ENCODE data around the gene DGUOK.

DNA sequence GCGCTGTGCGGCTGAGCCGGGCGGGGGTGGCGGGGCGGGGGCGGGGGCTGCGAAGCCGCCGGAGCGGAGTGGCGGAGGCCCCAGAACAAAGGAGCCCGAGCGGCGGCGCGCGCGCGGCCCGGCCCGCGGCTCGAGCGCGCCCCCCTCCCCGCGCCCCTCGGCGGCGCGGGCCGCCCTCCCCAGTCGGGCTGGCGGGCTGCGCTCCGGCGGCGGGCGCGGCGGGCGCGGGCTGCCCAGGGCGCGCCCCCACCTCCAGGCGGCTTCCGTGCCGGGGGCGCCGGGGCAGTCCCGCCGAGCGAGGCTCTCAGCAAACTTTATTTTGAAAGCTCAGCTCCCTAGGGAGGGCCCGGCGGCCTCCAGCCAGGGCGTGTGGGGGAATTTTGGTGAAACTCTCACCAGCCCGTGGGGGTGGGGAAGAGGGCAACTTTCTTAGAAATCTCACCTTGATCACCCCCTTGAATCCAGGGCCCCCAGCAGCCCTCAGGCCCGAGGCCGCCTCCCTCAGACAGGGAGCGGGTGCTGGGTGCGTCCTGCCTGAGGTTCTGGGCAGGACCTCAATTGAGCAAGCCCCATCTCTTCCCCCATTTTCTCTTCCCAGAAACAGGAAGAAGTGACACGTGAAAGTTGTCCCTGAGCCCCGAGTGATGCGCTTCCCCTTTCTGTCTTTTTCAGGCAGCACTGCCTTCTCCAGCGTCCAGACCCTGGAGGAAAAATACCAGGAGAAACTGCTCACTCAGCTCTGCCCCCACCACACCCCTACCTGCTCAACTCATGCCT lies 58.8 kb downstream of the DGUOK start:
- TF ChIP-seq CREB1 (CRISPR knock-in tag; IDR thresholded peaks at IDR 0.05; ENCODE audit: low read depth) = no peak
- TF ChIP-seq, protein P1, sequence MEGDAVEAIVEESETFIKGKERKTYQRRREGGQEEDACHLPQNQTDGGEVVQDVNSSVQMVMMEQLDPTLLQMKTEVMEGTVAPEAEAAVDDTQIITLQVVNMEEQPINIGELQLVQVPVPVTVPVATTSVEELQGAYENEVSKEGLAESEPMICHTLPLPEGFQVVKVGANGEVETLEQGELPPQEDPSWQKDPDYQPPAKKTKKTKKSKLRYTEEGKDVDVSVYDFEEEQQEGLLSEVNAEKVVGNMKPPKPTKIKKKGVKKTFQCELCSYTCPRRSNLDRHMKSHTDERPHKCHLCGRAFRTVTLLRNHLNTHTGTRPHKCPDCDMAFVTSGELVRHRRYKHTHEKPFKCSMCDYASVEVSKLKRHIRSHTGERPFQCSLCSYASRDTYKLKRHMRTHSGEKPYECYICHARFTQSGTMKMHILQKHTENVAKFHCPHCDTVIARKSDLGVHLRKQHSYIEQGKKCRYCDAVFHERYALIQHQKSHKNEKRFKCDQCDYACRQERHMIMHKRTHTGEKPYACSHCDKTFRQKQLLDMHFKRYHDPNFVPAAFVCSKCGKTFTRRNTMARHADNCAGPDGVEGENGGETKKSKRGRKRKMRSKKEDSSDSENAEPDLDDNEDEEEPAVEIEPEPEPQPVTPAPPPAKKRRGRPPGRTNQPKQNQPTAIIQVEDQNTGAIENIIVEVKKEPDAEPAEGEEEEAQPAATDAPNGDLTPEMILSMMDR (conservative IDR thresholded peaks at IDR 0.05; ENCODE audit: low read depth in 2 of 2) = no peak
- no peak for TF ChIP-seq EZH2phosphoT487 (IDR thresholded peaks at IDR 0.05; ENCODE audit: unreplicated experiment)
- no peak for TF ChIP-seq JUNB (IDR thresholded peaks at IDR 0.05; ENCODE audit: unreplicated experiment)
- TF ChIP-seq POLR2AphosphoS5 (IDR thresholded peaks at IDR 0.05; ENCODE audit: low read depth) = no peak
- no peak for TF ChIP-seq EZH2 (IDR thresholded peaks at IDR 0.05; ENCODE audit: low read depth, unreplicated experiment)

Data from GM23338 (cell line).